OCI-LY7 (cell line): Measurements from ENCODE around the gene RGPD5.
"Not testable (repeated sequence)": the region's sequence is repeated elsewhere in the genome, so short reads cannot be mapped to it uniquely, and the experiment has no call there.

Experiments
- EZH2phosphoT487 ChIP-seq: fragments of 200-600 bp; sonication (generic); IDR thresholded peaks from 2 replicates; pipeline ENCODE4 v1.6.1; 2018; ENCODE audit warnings: low read depth, borderline replicate concordance, mild to moderate bottlenecking, mixed run types, antibody characterized with exemption, low read length, moderate library complexity, mixed read lengths
- TF ChIP-seq, protein P1 (sequence below): fragments of 200-600 bp; sonication (generic); conservative IDR thresholded peaks from 2 replicates; pipeline ENCODE4 v1.5.1; 2014; ENCODE audit warnings: mild to moderate bottlenecking, antibody characterized with exemption, low read length, moderate library complexity, mixed read lengths

DNA sequence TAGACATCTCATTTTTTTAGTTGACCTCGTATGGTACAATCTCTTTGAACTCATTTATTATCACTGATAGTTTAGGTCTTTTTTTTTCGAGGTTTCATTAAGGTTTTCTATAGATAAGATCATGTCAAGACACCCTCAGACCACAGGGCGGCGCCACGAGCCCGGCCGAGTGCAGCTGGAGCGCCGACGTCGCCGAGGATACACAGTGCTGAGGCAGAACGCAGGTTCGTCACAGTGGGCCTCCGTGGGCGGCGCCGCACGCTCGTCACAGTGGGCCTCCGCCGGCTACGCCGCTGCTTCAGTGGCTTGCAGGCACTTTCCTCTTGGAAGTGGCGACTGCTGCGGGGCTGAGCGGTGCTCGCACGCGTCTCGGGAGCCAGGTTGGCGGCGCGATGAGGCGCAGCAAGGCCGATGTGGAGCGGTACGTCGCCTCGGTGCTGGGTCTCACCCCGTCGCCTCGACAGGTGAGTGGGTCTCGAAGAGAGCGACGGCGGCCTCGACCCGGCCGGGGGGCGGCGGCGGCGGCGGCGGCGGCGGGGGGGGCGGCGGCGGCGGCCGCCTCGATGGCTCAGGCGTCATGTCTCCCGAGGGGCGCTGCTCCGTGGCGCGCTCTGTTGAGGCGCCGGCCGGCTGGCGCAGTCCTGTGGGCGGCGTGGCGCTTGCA is at the start of gene RGPD5:
- TF ChIP-seq, protein P1, sequence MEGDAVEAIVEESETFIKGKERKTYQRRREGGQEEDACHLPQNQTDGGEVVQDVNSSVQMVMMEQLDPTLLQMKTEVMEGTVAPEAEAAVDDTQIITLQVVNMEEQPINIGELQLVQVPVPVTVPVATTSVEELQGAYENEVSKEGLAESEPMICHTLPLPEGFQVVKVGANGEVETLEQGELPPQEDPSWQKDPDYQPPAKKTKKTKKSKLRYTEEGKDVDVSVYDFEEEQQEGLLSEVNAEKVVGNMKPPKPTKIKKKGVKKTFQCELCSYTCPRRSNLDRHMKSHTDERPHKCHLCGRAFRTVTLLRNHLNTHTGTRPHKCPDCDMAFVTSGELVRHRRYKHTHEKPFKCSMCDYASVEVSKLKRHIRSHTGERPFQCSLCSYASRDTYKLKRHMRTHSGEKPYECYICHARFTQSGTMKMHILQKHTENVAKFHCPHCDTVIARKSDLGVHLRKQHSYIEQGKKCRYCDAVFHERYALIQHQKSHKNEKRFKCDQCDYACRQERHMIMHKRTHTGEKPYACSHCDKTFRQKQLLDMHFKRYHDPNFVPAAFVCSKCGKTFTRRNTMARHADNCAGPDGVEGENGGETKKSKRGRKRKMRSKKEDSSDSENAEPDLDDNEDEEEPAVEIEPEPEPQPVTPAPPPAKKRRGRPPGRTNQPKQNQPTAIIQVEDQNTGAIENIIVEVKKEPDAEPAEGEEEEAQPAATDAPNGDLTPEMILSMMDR: not testable (repeated sequence)
- not testable (repeated sequence) for TF ChIP-seq EZH2phosphoT487
